Iris pigment epithelial cell (primary cell): Measurements from ENCODE around the gene GLE1.
A peak's percentile ranks its signal among the peaks of the same experiment; 100 is the strongest.
"Not testable (repeated sequence)": the region's sequence is repeated elsewhere in the genome, so short reads cannot be mapped to it uniquely, and the experiment has no call there.

Source experiments
- DNase-seq: peaks from one replicate; pipeline ENCODE4 v3.0.0-alpha.2; 2011; ENCODE audit warnings: low read depth

GLE1 gene

DNA sequence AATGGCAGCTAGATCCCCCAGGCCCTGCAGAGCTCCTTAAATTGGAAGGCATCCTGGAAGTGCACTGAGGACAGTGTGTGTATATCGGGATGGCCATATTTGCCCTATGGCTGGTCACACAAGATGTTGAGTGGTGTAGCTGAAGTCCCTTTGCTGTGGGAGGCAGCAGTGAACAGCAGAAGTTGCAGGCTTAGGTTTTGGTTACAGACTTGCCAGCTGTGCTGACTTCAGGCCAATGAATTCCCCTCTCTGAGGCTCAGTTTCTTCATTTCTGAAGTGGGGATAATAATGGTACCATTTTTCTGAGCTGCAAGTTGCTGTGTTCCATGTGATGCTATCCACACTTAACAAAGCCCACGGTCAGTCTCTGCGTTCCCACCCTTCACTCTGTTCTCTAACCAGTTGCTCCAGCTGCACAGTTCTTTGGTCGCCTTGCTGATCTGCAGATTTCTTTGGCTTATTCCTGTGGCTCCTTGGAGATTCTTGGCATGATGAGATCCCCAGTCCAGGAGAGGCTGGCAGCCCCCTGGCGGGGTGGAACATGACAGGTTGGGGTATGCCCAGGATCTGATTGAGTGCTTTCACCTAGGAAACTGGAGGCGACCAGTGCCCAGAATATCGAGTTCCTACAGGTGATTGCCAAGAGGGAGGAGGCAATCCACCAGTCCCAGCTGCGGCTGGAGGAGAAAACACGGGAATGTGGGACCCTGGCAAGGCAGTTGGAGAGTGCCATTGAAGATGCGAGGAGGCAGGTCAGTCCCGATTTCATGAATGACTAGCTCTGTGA, 6.5 kb upstream of the GLE1 start:
- no peak for DNase-seq

DNA sequence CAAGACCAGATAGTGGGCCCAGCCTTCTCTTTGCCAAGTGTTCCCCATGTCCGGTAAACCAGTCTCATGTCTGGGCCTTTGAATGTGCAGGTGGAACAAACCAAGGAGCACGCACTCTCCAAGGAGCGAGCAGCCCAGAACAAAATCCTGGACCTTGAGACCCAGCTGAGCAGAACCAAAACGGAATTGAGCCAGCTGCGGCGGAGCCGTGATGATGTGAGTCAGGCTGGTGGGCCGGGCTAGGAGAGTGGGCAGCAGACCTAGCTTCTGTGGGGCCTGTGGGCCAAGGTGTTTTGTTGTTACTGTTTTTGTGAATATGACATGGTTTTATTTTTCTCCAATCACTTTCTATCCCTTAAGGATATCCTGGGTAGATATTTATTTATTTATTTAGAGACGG, 5.6 kb upstream of the GLE1 start:
- no peak for DNase-seq

DNA sequence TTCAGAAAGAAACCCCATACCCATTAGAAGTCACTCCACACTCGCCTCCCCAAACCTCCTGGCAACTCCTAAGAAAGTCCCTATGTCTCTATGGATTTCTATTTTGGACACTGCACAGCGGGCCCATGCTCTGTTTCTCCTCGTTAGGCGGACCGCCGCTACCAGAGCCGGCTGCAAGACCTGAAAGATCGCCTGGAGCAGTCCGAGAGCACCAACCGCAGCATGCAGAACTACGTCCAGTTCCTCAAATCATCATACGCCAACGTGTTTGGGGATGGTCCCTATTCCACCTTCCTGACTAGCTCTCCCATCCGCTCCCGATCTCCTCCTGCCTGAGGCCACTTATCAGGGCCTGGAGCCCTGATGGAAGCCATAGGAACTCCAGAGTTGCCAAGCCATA, 4.6 kb upstream of the GLE1 start:
- DNase-seq = no peak

DNA sequence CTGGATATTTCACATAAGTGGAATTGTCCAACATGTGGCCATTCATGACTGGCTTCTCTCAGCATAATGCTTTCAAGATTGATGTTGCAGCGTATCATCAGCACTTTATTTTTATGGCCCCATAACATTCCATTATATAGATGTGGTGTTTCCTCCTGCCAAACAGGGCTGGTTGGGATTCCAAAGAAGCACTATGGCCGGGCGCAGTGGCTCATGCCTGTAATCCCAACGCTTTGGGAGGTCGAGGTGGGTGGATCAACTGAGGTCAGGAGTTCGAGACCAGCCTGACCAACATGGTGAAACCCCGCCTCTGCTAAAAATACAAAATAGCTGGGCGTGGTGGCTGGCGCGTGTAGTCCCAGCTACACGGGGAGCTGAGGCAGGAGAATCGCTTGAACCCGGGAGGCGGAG, 1.1 kb upstream of the GLE1 start:
- not testable (repeated sequence) for DNase-seq

DNA sequence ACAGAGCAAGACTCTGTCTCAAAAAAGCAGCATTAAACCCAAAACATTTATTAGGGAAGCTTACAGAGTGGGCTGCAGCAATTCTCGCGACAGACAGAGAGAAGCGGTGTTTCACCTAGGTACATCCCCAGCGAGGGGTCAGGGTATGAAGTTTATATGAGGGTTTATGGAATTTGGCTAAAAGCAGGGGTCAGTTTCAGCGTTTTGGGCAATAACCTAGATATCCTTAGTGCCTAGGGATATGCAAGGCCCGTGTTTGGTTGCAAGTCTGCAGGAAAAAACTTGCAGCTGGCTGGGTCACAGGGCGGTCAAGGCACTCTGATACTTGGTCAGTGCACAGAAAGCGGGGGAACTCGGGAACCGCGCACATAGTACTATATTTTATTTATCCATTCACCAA, 649 bp upstream of the GLE1 start:
- peak; percentile 42 for DNase-seq

DNA sequence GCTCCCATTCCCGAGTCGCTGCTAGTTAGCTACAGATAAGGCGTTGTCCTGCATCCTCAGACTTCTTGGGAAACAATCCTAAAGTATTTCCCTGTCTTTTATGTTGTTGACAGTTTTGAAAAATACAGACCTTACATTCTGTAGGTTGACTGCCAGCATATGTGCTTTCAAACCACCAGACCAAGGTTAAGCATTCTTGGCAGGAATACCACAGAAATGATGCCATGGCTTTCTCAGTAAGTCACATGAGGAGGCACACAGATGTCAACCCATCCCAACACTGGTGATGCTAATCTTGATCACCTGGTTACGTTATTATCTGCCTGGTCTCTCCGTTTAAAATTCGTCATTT, 871 bp downstream of the GLE1 start:
- peak; percentile 40 for DNase-seq

DNA sequence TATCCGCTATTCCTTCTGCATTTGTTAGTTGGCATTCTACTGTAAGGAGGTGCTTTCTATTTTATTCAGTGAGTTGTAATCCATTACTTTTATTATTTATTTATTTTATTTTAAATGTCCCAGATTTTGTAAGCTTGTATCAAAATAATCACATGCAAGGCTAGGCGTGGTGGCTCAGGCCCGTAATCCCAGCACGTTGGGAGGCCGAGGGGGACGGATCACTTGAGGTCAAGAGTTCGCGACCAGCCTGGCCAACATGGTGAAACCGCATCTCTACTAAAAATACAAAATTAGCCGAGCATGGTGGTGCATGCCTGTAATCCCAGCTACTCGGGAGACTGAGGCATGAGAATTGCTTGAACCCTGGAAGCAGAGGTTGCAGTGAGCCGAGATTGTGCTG, 1.4 kb downstream of the GLE1 start:
- DNase-seq = not testable (repeated sequence)

DNA sequence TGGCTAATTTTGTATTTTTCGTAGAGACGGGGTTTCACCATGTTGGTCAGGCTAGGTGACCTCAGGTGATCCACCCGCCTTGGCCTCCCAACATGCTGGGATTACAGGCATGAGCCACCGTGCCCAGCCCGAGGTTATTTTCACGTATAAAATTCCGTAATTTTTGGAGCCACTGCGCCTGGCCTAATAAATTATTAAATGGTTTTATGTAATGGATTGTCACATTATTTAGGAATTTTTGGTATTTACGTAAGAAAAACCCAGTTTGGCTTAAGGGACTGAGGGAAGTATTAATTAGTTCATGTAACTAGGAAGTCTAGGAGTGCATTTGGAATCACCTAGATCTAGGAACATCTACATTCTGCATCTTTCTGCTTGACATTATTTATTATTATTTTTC, 8.3 kb downstream of the GLE1 start:
- no peak for DNase-seq

DNA sequence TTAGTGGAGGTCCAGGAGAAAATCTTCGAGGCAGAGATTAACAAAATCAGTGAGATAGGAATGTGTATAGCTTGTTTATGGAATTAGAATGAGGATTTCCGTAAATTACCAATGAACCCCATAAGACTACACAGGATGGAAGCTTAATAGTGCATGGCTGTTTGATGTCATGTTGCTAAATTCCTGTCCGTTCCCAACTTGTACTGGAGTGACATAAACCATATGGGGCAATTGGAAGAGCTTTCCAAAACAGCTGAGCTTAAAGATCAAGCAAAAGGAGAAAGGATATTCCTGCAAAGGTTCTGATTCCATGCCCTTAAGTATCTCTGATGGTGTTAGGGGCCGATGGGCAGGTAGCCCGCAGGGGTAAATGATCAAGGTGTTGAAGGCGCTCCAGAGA, 17.4 kb downstream of the GLE1 start:
- DNase-seq = no peak

DNA sequence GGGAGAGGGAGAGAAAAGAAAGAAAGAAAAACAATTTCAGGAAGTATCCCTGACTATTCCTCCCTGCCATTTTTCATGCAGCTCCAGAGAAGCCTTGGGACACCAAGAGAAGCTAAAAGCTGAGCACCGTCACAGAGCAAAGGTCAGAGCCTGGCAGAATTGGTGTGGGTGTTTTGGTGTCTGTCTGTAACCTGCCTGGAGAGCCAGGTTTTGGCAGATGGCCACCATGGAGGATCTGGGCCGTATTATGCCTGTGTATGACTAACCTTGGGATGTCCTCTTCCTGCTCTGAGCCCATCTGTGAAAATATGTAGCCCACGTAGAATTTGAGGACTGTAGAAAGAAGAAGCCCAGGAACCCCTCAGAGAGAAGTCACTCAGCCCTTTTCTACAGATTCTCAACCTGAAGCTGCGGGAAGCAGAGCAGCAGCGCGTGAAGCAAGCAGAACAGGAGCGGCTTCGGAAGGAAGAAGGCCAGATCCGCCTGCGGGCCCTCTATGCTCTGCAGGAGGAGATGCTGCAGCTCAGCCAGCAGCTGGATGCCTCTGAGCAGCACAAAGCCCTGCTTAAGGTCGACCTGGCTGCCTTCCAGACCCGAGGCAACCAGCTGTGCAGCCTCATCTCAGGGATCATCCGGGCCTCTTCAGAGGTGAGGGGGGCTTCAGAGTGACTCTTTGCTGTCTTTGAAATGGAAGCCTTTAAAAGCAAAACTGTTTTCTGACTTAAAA, 18.8 kb downstream of the GLE1 start:
- DNase-seq = peak; percentile 62

DNA sequence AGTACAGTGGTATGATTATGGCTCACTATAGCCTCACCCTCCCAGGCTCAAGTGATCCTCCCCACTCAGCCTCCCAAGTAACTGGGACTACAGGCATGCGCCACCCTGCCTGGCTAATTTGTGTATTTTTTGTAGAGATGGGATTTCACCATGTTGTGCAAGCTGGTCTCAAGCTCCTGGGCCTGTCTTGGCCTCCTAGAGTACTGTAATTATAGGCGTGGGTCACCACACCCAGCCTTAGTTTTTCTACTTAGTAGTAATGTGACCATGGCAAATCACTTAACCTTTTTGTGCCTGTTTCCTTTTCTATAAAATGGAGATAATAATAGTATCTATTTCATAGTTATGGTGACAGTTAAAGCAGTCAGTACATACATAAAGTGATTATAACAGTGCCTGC, 22.2 kb downstream of the GLE1 start:
- no peak for DNase-seq

DNA sequence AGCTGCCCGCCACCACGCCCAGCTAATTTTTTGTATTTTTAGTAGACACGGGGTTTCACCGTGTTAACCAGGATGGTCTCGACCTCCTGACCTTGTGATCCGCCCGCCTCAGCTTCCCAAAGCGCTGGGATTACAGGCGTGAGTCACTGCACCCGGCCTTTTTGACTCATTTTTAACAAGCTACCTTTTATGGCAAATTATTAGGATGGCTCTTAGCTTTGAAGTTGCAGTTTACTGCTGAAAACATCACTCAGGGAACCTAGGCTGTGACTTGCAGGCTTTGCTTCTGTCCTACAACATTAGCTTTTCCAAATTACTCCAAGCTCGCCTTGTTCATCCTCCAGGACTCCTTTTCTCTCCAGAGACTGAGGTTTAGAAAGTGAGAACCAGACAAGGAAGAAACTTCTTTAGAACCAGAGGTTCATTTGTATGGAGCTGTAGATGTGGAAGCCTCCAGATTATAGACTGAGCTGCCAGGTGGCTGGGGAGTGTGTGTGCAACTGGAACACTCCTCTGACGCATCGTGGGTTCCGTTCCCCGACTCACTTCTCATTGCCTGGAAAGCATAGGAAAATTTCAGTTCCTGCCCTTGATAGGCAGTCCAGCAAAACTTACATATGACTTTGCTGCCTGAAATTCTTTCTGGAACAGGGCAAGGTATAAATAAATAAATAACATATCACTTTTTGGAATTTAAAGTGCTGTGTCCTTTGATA, 24.1 kb downstream of the GLE1 start:
- DNase-seq = peak; percentile 73

DNA sequence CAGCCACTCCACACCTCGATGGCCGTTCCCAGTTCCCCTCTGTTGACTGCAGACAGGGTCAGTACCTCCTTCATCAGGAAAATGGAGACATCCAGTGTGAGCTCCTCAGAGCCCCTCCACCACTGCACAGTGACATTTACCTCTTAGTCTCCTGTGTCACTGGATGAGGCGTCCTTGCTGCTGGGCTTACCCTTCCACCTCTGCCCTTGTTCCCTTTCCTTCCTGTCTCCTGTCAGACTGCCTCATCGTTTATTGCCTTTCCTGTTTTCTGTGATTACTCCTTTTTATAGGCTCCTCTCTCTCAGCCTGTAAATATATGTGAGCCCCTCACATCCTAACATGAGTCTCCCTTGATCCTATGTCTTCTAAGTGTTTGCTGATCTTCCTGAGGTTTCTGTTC, 24.7 kb downstream of the GLE1 start:
- no peak for DNase-seq

DNA sequence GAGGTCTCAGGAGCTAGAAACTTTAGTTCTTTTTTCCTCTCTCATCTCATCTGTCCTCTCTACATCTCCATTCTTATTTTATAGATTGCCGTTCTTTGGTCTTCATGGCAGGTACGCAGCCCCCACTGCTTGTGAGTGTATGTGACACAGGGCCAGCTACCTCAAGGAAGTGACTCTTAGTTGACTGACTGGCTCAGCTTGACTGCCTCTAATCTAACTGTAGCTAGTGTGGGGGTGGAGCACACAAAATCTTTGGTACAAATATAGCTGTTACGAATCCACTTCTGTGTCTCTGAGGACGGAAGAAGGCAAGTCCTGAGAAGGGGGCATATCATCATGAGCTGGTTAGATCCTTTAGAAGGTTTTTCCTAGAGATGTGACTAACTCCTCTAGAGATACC, 28.1 kb downstream of the GLE1 start:
- DNase-seq = no peak

DNA sequence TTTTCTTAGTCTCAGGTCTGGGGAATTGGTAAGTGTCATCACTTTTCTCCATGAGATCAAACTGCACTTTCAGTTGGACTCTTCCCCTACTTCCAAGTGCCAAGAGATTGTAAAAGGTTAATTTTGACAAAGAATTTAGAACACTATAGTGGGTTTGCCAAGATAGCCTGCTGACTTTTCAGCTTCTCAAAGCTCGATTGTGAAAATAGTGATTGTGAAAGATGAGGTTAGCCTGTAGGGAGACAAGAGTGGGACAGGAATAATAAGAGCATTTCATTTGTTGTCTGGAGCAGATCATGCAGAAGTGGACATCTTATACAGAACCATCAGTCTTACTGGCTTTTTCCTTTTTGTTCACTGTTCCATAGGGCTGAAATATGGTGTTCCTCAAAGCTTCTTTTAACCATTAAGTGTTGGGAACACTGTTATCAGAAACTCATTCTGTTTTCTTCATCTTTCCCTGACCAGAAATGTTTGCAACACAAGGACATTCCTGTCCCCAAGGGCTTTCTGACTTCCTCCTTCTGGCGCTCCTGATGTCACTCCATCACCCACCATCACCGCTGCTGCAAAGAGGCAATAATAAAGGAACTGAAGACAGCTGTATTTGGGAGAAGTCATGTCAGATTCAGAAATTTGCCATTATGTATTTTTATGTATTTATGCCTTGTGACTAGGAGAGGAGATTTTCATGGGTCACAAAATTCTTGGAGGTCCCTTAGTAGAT, 36.3 kb downstream of the GLE1 start:
- peak; percentile 45 for DNase-seq

DNA sequence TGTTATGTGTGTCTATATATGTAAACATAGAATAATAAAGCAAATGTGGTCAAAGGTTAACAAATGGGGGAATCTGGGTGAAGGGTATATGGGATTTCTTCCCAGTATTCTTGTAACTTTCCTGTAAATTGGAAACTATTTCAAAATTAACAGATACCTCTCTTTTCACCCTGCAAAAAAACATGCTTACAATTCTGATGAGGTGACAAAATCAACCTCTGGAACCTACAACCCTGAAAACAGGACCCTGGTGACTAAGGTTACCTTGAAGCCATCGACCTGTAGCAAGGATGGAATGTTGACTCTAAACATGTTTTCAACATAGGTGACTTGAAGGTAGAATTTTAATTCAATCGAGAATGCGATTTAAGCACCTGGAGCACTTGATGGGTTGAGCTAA, 42.0 kb downstream of the GLE1 start:
- DNase-seq = no peak

DNA sequence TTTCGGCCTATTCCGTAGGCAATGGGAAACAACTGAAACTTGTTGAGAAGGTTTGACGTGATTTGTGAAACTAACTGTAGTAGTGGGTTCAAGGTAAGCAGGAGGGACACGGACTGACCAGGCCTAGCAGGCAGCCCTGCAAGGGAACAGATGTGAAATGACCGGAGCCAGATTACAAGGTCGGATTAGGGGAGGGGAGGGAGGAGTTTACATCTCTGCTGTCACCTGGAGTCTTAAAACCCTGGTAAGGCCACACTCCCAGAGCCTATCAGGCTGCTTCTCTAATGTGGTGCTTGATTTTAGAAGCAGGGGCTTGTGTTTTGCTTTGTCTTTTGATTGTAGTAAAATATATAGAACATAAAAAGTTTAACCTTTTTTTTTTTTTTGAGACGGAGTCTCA, 44.4 kb downstream of the GLE1 start:
- DNase-seq = no peak

DNA sequence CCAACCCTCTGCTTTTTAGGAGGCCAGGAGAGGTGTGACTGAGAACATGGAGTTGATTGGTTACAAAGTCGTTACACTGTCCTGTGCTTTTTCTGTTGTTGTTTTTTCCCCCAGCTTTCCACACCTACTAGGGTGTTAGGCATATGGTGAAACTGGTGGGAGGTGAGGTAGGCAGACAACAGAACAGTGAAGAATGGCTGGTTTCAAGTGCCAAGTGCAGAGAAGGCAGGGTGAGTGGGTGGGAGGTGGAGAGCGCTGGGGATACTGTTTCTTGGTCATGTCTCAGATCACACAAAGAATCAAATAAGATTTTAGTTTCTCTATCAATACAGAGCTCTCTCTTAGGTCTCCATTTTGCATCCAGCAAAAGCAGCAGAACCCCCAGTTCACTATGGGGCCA, 45.7 kb downstream of the GLE1 start:
- DNase-seq = no peak

DNA sequence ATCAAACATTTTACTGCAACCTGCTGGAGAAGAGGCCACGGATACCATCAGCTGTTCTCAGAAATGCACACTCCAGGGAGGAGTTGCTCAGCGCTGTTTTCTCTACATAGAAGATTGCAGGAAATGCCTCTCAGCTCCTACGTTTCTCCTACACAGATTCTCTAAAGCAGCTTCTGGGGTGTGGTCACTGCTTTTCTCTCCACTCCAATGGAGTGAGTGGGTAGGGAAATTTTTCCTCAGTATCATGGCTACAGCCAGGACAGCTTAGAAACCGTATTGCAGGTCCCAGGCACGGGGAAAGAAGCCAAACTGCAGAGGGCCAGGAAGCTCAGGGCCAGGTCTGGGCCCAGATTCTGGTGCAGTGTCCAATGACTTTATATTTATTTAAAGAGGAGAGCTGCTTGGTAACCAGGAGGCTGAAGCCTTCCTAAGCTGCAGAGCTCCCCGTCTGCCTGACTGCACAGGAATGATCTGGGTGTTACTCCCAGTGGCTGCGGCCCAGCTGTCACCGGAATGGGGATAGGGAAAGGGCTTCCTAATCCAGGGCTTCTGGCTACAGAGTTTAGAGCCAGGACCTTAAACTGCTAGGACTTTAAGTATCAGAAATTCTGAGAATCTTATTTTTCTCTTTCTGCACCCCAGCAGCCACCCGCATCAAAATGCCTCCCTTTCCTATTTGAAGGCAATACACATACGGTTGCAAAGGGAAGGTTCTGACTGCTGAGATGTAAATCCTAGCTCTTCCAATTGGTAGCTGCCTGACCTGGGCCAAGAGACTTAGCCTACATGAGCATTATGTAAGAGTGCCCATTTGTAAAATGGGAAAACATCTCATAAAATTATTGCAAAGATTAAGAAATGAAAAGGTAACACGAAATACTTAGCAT, 46.5 kb downstream of the GLE1 start:
- peak; percentile 58 for DNase-seq

DNA sequence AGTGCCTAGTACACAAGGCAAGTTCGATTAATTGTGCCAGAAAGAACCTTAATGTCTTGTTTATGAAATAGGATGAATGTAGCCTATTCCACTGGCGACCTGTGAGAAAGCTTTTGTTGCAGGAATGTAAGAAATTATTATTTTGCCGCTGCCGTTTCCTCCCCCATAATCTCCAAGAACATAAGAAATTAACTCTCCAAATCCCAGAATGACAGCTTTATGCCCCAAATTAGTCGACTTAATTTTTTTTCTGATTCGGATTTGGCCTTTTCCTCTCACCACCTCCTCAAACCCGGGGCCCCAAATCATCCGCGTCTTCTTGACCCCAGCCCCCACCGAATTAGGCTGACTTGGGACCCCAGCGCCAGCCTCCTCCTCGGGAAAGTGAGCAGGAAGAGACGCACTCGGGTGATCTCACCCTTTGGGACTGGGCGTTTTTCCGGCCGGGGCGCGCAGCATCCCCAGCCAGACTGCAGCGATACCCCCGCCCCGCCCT, 47.2 kb downstream of the GLE1 start:
- DNase-seq = peak; percentile 33

DNA sequence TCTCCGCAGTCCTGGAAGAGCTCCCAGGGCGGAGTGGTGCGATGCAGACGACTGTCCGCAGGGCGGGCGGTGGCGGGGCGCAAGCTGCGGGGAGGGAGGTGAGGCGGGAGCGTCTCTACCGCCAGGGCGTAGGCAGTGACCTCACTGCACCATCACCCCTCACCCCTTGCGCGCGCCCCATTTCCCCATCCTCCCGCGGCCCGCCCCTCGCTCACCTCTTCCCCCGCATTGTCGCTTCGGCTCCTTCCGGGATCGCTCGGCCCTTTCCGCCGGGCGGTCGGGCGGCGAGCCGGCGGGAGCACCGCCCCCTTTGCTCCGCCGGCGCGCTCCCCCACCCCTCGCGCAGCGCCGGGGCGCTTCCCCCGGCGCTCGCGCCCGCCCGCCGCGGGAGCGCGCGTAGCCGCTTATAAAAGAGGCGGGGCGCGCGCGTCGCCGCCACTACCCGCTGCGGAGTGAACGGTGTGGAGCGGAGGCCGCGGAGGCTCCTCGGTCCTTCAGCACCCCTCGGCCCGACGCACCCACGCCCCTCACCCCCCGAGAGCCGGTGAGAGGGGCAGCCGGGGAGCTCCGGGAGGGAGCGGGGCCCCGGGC, 47.7 kb downstream of the GLE1 start, which contains the start of gene SPTAN1:
Gene SPTAN1, plus strand, starts transcription at position 435 of the 591 bp plus-strand sequence. CDS start 14,154 bp downstream, outside the sequence.
- DNase-seq = peak; percentile 90
